Ovary (tissue), 9 donors: ENCODE results near the gene IL21. TPM values are rescaled to one million over a fixed set of nuclear protein-coding genes. Genes with fewer than 3 reads are reported as not detected.

Source experiments
- DNase-seq, 5 donors: peaks; one replicate each; pipeline ENCODE4 v3.0.0-alpha.2; 2019 to 2020
- H3K27ac ChIP-seq, 2 donors: fragments of 200-600 bp; one replicate each; pipeline versions ENCODE4 v1.5.1 to v1.8.0; 2019 to 2022
- H3K27me3 ChIP-seq: fragments of 200-600 bp; one replicate; pipeline ENCODE4 v1.8.0; 2022
- H3K36me3 ChIP-seq: fragments of 200-600 bp; sonication (generic); one replicate; pipeline ENCODE4 v1.5.1; 2019
- H3K4me1 ChIP-seq: one replicate; pipeline ENCODE4 v1.8.1; 2013; ENCODE audit warnings: mild to moderate bottlenecking, moderate library complexity; ENCODE audit not compliant: insufficient read depth
- H3K4me3 ChIP-seq: fragments of 200-600 bp; sonication (generic); one replicate; pipeline ENCODE4 v1.5.1; 2017
- H3K9me3 ChIP-seq, 2 donors: fragments of 200-600 bp in 1 of 2; sonication (generic) in 1 of 2; one replicate each; pipeline versions ENCODE4 v1.5.1 to v1.8.1; 2013 to 2019; ENCODE audit warnings: mild to moderate bottlenecking in 1 of 2, moderate library complexity in 1 of 2
- EP300 ChIP-seq: sonication (generic); formaldehyde crosslinking; IDR thresholded peaks from one replicate; pipeline ENCODE4 v1.6.1; 2017; ENCODE audit warnings: antibody characterized with exemption
- POLR2A ChIP-seq: fragments of 450-650 bp; IDR thresholded peaks from one replicate; pipeline ENCODE4 v1.6.1; 2017; ENCODE audit warnings: antibody characterized with exemption, mild to moderate bottlenecking, moderate library complexity
- WGBS, 3 donors: extraction: QIAGEN DNeasy Blood & Tissue Kit in 1 of 3; methylation state at CpG; one replicate each; pipeline versions ENCODE4 v1.1.5 to v1.1.7; 2013 to 2017; 5-methylcytosine and 5-hydroxymethylcytosine counted together
- intact Hi-C, 4 donors: fragments of 100-400 bp; cut with DNase I; formaldehyde crosslinking; loops; one replicate each; pipeline versions ENCODE4 v1.11.0 to v1.15.1; 2022 to 2023
- polyA plus RNA-seq, 2 donors: library from polyadenylated mRNA; stranded (reverse); fragments of 200-250 nt in 1 of 2; fragments of 350-450 nt in 1 of 2; fragmentation: Illumina TruSeq in 1 of 2; extraction: RNeasy Lipid Tissue Mini Kit (QIAGEN cat#74804) in 1 of 2; gene quantifications; one replicate each; pipeline ENCODE4 v1.2.3, GENCODE V29; 2013 to 2014
- total RNA-seq, 7 donors: library from RNA; depleted of rRNA in 2 of 7; stranded (reverse); fragments of >200 nt in 2 of 7; fragmentation: NEBNext Ultra II Directional in 3 of 7; extraction: Animal tissue kit (Norgen Biotek cat#: 25700) in 3 of 7; gene quantifications; one replicate each; pipeline versions ENCODE4 v1.1.0 to v1.2.4, GENCODE V29; 2016 to 2023
- TF ChIP-seq, protein P1 (sequence below), 3 donors: fragments of 450-650 bp in 2 of 3; fragments of 200-600 bp in 1 of 3; IDR thresholded peaks; one replicate each; pipeline versions ENCODE4 v1.5.1 to v1.8.0; 2016 to 2022; ENCODE audit warnings: antibody characterized with exemption in 3 of 3, mild to moderate bottlenecking in 1 of 3
- donor health status: DM: no; HTN: no; CAD: no; lungs with moderate emphysema.
- donor health status: DM: no; HTN: no; CAD: no.
- donor health status: Bipolar disorder and iron deficiency.
- donor health status: DM: yes; HTN: yes; CAD: no.
- donor health status: DM: no; HTN: no; CAD: no.
- donor health status: DM: yes; HTN: yes; CAD: no.

Gene IL21
- total and polyA plus RNA-seq, 9 donors = 0.31 TPM; not detected in 8

DNA sequence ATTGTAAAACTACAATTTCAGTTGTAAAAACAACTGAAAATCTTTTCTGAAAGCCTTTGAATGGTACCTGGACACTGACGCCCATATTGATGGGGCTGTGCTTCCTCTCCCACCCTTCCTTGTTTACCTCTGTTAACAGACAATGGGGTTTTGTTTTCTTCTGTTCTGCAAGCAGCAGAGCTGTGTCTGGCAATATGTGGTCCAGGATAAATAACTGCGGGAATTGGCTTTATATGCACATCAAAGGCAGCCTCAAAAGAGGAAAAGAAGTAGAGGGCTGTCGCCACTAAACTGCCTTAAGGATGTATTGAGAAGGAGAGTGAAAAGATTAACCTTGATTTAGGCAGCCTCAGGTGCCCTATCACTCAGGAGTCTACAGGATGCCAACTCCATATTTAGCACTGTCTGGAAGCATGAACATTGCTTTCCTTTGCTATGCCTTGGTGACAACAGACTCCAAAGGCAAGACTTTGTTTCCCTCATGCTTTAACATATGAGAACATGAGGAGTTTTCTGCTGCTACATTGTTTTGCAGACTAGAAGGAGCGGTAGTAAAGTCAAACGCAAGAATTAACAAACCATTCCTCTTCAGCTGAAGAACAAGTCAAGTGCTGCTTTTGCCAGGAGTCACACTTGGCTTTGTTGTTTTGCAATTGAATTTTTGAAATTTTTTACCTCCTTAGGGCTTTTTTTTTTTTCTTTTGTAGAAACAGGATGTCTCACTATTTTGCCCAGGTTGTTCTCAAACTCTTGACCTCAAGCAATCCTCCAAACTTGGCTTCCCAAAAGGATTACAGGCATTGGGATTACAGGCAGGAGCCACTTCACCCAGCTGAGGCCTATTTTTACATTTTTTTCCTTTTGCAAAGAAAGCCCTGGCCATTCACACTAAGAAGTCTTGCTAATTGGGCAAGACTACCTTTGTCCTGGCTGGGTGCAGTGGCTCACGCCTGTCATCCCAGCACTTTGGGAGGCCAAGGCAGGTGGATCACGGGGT, 3.0 kb downstream of the IL21 start:
- WGBS, 3 donors = 70 to 76% (median 70%) methylated on average over 7 of the region's 7 CpGs

DNA sequence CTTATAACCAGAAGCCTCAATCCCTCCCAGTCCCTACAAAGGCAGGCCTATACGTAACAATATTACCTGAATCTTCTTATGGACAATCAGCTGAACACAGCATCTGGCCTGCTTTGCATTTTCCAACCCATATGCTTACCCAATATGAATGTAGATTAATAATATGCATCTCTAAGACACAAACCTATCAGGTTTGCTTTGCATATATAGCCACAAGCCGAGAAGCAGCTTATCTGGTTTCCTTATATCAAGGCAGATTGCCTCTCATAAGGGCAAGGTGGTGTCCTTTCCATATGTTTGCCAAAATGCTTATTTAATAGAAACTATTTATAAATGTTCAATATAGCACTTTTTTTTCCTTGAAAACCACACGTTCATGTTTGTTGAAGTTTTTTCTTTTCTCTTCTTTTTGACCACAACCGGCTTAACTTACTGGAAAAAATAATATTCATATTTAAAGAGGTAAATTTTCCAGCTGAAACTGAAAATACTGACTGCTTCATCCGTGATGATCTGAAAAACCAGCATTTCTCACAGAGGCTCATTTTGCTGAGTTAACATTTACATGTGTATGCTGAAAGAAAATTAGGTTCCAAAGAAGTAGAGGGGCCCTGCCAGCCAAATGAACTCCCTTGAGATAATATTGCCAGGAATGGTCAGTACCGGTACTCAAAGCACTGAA, 3.8 kb downstream of the IL21 start:
- H3K9me3 ChIP-seq = no peaks in the 10 kb centered on the region
- WGBS, 3 donors = 48 to 55% (median 51%) methylated on average over 6 of the region's 6 CpGs
- TF ChIP-seq, protein P1, sequence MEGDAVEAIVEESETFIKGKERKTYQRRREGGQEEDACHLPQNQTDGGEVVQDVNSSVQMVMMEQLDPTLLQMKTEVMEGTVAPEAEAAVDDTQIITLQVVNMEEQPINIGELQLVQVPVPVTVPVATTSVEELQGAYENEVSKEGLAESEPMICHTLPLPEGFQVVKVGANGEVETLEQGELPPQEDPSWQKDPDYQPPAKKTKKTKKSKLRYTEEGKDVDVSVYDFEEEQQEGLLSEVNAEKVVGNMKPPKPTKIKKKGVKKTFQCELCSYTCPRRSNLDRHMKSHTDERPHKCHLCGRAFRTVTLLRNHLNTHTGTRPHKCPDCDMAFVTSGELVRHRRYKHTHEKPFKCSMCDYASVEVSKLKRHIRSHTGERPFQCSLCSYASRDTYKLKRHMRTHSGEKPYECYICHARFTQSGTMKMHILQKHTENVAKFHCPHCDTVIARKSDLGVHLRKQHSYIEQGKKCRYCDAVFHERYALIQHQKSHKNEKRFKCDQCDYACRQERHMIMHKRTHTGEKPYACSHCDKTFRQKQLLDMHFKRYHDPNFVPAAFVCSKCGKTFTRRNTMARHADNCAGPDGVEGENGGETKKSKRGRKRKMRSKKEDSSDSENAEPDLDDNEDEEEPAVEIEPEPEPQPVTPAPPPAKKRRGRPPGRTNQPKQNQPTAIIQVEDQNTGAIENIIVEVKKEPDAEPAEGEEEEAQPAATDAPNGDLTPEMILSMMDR (IDR thresholded peaks at IDR 0.05) = no peak
- TF ChIP-seq POLR2A (no peak), EP300 (no peak)

More for the DNA sequence above, 3.0 kb downstream of the IL21 start:
- DNase-seq = no peak
- no peaks in the 10 kb centered on the region for H3K4me1 ChIP-seq
- intact Hi-C loops = no loop called here
- no peaks in the 10 kb centered on the region for H3K36me3 ChIP-seq
- H3K27ac ChIP-seq = no peak overlapping the region
- no peaks in the 10 kb centered on the region for H3K9me3 ChIP-seq
- H3K27me3 ChIP-seq = no peaks in the 10 kb centered on the region
- H3K4me3 ChIP-seq = no peak overlapping the region
- no peak for TF ChIP-seq POLR2A
- no peak for TF ChIP-seq EP300
- TF ChIP-seq, protein P1 (IDR thresholded peaks at IDR 0.05) = no peak

DNA sequence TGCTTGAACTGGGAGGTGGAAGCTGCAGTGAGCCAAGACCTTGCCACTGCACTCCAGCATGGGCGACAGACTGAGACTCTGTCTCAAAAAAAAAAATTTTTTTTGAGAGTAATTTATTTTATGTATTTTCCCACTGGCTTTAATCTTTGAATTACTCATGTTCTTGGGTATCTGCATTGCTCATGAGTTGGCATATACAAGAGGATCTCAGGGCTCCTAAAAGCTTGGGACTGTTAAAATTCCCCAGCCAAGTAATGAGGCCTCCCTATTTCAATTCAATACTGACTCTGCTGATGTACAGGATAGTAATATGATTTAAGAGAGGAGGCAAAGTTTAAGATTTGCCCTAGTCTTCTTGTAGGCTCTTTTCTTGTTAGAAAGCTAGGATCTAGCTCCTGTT, 6.2 kb downstream of the IL21 start:
- DNase-seq = no peak
- intact Hi-C loops = no loop called here
- 88 to 93% (median 91%) methylated on average over 1 of the region's 1 CpG for WGBS, 3 donors
- no peak overlapping the region for H3K4me3 ChIP-seq
- H3K9me3 ChIP-seq = no peaks in the 10 kb centered on the region
- TF ChIP-seq POLR2A (no peak), EP300 (no peak)
- TF ChIP-seq, protein P1 (IDR thresholded peaks at IDR 0.05) = no peak
- H3K36me3 ChIP-seq = no peaks in the 10 kb centered on the region
- no peaks in the 10 kb centered on the region for H3K4me1 ChIP-seq
- no peaks in the 10 kb centered on the region for H3K27me3 ChIP-seq
- H3K27ac ChIP-seq = no peak overlapping the region

More for the DNA sequence above, 3.8 kb downstream of the IL21 start:
- no peak overlapping the region for H3K4me3 ChIP-seq
- H3K36me3 ChIP-seq = no peaks in the 10 kb centered on the region
- no peak overlapping the region for H3K27ac ChIP-seq
- no peak for DNase-seq
- no peaks in the 10 kb centered on the region for H3K27me3 ChIP-seq
- no peaks in the 10 kb centered on the region for H3K4me1 ChIP-seq
- intact Hi-C loops = no loop called here

DNA sequence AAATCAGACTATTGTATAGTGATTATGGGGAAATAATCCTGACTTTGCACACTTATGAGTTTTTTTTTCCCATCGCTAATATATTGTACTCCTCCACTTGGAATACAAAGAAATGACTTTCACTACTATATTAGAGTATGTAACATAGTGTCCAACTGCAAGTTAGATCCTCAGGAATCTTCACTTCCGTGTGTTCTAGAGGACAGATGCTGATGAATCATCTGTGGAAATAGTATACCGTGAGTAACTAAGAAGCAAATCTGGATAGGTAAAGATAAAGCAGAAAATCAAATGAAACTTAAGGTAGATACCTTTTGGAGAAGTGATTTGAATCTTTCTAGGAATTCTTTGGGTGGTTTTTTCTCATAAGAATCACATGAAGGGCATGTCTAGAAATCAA, 8.3 kb downstream of the IL21 start:
- TF ChIP-seq POLR2A = no peak
- TF ChIP-seq, protein P1 (IDR thresholded peaks at IDR 0.05) = no peak
- no peak for TF ChIP-seq EP300
- Histone ChIP-seq H3K9me3 (no peaks in the 10 kb centered on the region), H3K4me3 (no peak overlapping the region), H3K36me3 (no peaks in the 10 kb centered on the region), H3K27me3 (no peaks in the 10 kb centered on the region), H3K4me1 (no peaks in the 10 kb centered on the region), H3K27ac (no peak overlapping the region)
- intact Hi-C loops = no loop called here
- DNase-seq = no peak
- WGBS, 3 donors = 66 to 75% (median 75%) methylated on average over 3 of the region's 3 CpGs
